ENCODE results near the gene SCGB2A2. TPM values are rescaled to one million over a fixed set of nuclear protein-coding genes. Genes with fewer than 3 reads are reported as not detected.

Gene SCGB2A2
- total RNA-seq: not detected
- not detected for polyA plus RNA-seq

DNA sequence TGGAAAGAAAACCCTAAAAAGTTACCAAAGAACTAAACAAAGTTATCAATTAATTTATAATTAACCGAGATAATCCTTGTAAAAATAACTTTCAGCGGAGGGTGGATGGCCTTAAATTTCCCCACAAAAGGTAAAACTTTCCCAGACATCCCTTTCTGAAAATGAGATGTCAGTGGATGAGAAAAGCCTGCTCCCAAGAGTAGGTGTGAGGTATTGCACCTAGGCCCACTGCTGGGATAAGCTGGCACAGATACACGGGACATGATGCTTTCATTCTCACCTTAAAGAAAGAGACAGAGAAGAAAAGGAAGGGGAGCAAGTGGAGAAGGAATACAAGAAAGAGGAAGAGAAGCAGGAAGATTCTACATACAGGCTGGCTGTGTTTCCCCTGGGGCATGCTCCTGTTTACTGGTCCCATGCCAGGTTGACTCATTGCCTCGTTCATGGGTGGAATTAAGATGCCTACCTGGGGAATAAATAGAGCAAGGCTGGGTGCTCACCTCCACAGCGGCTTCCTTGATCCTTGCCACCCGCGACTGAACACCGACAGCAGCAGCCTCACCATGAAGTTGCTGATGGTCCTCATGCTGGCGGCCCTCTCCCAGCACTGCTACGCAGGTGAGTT lies at the start of gene SCGB2A2:
Gene SCGB2A2, plus strand, starts transcription at position 505 of the 625 bp plus-strand sequence. Its CDS starts 59 bp downstream, at position 564.
- intact Hi-C loops (cut with DNase I): no loop called here
- DNase-seq: peak in 1 of 6 donors; percentile 19
- Histone ChIP-seq H3K9me3 (no peaks in the 10 kb centered on the region), H3K4me3 (no peak within 1 kb of the TSS), H3K27ac (no peak within 1 kb of the TSS), H3K36me3 (no peaks in the 10 kb centered on the region), H3K4me1 (no peaks in the 10 kb centered on the region), H3K27me3 (no peaks in the 10 kb centered on the region)
- FAIRE-seq: no peak
- 53 to 64% methylated on average over 10 of the region's 10 CpGs for WGBS, 2 donors
- peak in 1 of 4 donors; percentile 74 for ATAC-seq
- TF ChIP-seq, protein P1, sequence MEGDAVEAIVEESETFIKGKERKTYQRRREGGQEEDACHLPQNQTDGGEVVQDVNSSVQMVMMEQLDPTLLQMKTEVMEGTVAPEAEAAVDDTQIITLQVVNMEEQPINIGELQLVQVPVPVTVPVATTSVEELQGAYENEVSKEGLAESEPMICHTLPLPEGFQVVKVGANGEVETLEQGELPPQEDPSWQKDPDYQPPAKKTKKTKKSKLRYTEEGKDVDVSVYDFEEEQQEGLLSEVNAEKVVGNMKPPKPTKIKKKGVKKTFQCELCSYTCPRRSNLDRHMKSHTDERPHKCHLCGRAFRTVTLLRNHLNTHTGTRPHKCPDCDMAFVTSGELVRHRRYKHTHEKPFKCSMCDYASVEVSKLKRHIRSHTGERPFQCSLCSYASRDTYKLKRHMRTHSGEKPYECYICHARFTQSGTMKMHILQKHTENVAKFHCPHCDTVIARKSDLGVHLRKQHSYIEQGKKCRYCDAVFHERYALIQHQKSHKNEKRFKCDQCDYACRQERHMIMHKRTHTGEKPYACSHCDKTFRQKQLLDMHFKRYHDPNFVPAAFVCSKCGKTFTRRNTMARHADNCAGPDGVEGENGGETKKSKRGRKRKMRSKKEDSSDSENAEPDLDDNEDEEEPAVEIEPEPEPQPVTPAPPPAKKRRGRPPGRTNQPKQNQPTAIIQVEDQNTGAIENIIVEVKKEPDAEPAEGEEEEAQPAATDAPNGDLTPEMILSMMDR (IDR thresholded peaks at IDR 0.05): peak in 2 of 4 donors; percentile 24 to 26

DNA sequence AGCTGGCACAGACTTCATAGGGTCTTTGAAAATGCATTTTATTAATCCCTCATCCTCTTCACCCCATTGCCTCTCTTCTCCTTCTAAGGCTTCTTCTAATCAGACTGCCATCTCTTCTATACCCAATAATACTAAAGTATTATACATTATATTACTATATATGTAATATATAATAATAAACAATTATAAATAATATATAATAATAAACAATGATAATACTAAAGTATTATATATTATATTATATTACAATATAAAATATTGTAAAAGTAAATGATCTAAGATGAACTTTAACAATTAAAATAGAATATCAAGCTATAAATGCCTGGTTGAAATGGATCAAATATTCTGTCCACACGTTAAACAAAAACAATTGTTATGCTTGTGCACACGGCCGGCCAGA lies 48.5 kb upstream of the SCGB2A2 start:
- no peak for ATAC-seq
- H3K4me3 ChIP-seq: no peak overlapping the region
- TF ChIP-seq, protein P1 (IDR thresholded peaks at IDR 0.05): no peak
- H3K27ac ChIP-seq: no peak overlapping the region
- no peaks in the 10 kb centered on the region for H3K27me3 ChIP-seq
- peaks cover 0 to 5% (median 0%) of the 10 kb centered on the region in 4 donors for H3K9me3 ChIP-seq
- no peak for FAIRE-seq
- DNase-seq: no peak
- WGBS, 2 donors: 82% methylated on average over 3 of the region's 3 CpGs
- H3K4me1 ChIP-seq: no peaks in the 10 kb centered on the region
- intact Hi-C loops (cut with DNase I): no loop called here
- H3K36me3 ChIP-seq: no peaks in the 10 kb centered on the region

DNA sequence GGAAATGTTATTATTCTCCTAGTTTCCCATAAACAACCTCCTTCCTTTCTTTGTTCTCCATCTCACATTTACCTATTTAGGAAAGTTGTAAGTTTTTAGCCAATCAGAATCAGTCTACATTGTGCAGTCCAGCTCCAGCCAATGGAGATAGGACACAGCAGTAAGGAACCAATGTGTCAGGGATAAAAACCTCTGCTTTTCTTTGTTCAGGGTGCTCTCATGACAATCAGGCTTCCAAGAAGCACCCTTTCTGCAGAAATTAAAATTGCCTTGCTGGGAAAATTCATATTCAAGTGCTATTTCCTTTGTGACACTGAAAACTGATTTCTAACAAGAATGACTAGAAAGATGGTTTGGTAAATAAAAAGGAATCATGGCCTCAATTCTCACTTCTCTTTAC lies 46.9 kb upstream of the SCGB2A2 start:
- intact Hi-C loops (cut with DNase I): no loop called here
- DNase-seq: no peak
- Histone ChIP-seq H3K4me3 (no peak overlapping the region), H3K4me1 (no peaks in the 10 kb centered on the region), H3K27me3 (no peaks in the 10 kb centered on the region), H3K36me3 (no peaks in the 10 kb centered on the region), H3K27ac (no peak overlapping the region), H3K9me3 (peaks cover 0 to 5% (median 0%) of the 10 kb centered on the region in 4 donors)
- no peak for FAIRE-seq
- TF ChIP-seq, protein P1 (IDR thresholded peaks at IDR 0.05): no peak
- no peak for ATAC-seq

DNA sequence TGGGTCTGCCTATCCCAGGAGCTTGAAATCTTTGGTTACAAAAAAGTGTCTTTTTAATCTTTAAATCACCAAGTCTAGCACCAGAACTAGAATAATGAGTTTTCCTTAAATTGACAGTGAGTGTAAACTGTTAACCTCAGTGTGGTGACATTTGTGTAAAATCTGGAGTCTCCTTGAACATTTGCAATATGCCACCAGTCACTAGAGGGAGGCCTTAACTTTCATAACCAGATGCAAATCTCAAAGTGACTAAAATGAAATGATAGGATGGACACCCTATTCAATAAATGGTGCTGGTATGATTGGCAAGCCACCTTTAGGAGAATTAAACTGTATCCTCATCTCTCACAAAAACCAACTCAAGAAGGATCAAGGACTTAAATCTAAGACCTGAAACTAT lies 36.2 kb upstream of the SCGB2A2 start:
- TF ChIP-seq, protein P1 (IDR thresholded peaks at IDR 0.05): no peak
- H3K27me3 ChIP-seq: no peaks in the 10 kb centered on the region
- no peaks in the 10 kb centered on the region for H3K9me3 ChIP-seq
- H3K27ac ChIP-seq: no peak overlapping the region
- H3K4me3 ChIP-seq: no peak overlapping the region
- DNase-seq (no peak), FAIRE-seq (no peak), ATAC-seq (no peak)
- intact Hi-C loops (cut with DNase I): no loop called here
- H3K4me1 ChIP-seq: no peaks in the 10 kb centered on the region
- no peaks in the 10 kb centered on the region for H3K36me3 ChIP-seq

DNA sequence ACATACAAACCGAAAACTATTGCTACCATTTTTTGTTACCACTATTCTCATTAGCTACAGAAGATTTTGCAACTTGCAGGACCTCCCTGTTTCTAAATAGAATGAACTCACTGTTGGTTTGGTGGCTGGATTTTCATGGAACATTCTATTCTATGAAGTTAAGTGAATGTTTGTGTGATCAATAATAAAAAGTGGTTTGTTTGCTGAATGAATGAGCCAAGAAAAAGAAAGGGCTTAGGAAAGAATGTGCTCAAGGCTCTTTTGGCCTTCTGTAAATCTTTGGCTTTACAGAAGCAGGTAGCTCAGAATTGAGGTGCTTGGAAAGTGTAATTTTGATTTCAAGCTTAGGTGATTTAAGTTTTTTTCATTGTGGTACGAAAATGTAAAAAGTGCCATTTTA lies 33.8 kb upstream of the SCGB2A2 start:
- no peak overlapping the region for H3K27ac ChIP-seq
- ATAC-seq: no peak
- TF ChIP-seq, protein P1 (IDR thresholded peaks at IDR 0.05): no peak
- DNase-seq: no peak
- no peaks in the 10 kb centered on the region for H3K9me3 ChIP-seq
- intact Hi-C loops (cut with DNase I): no loop called here
- no peaks in the 10 kb centered on the region for H3K27me3 ChIP-seq
- FAIRE-seq: no peak
- 46 to 62% methylated on average over 2 of the region's 2 CpGs for WGBS, 2 donors
- H3K36me3 ChIP-seq: no peaks in the 10 kb centered on the region
- no peaks in the 10 kb centered on the region for H3K4me1 ChIP-seq
- H3K4me3 ChIP-seq: no peak overlapping the region
